Measurements from ENCODE around the gene TBC1D22A. TPM values are rescaled to one million over a fixed set of nuclear protein-coding genes. Genes with fewer than 3 reads are reported as not detected.

Gene TBC1D22A
- polyA plus RNA-seq, 1 of the 3 experiments (the other 2 are of a cell fraction) = 16.5 TPM

GRCh38 chr22:46909237-46910030 is 147.0 kb downstream of the TBC1D22A start:
- no peak overlapping the region for H3K4me2 ChIP-seq
- no peak overlapping the region for H2AFZ ChIP-seq (ENCODE audit: low read depth)
- H3K27me3 ChIP-seq (ENCODE audit: insufficient read depth) = no peaks in the 10 kb centered on the region
- H3K36me3 ChIP-seq (replicated peaks in 1 of 2; ENCODE audit: control insufficient read depth in 1 of 2, insufficient read depth in 2 of 2, low read length in 1 of 2) = peaks cover 0 to 5% of the 10 kb centered on the region in 2 experiments
- H3K9me2 ChIP-seq = no peaks in the 10 kb centered on the region
- no peak for DNase-seq
- TF ChIP-seq MEF2A (IDR thresholded peaks at IDR 0.05; ENCODE audit: borderline replicate concordance, low read depth) (no peak), EP300 (IDR thresholded peaks at IDR 0.05; ENCODE audit: borderline replicate concordance in 1 of 2, low read depth in 1 of 2, low read length in 1 of 2) (no peak), CHD2 (IDR thresholded peaks at IDR 0.05; ENCODE audit: low read length, partially characterized antibody) (no peak), FOXM1 (IDR thresholded peaks at IDR 0.05; ENCODE audit: low read depth) (no peak), TAF1 (IDR thresholded peaks at IDR 0.05; ENCODE audit: borderline replicate concordance, low read depth, low read length) (no peak), MXI1 (IDR thresholded peaks at IDR 0.05; ENCODE audit: low read depth, low read length) (no peak), SIN3A (IDR thresholded peaks at IDR 0.05; ENCODE audit: borderline replicate concordance, low read depth, low read length) (no peak), REST (IDR thresholded peaks at IDR 0.05; ENCODE audit: low read depth, low read length) (no peak), RAD21 (IDR thresholded peaks at IDR 0.05; ENCODE audit: low read length) (no peak), SMC3 (IDR thresholded peaks at IDR 0.05; ENCODE audit: low read depth, low read length) (no peak), RFX5 (IDR thresholded peaks at IDR 0.05; ENCODE audit: low read length) (no peak), FOXJ3 (CRISPR knock-in tag; IDR thresholded peaks at IDR 0.05) (no peak), YY1 (IDR thresholded peaks at IDR 0.05; ENCODE audit: low read depth) (no peak)
- TF ChIP-seq, protein P1, sequence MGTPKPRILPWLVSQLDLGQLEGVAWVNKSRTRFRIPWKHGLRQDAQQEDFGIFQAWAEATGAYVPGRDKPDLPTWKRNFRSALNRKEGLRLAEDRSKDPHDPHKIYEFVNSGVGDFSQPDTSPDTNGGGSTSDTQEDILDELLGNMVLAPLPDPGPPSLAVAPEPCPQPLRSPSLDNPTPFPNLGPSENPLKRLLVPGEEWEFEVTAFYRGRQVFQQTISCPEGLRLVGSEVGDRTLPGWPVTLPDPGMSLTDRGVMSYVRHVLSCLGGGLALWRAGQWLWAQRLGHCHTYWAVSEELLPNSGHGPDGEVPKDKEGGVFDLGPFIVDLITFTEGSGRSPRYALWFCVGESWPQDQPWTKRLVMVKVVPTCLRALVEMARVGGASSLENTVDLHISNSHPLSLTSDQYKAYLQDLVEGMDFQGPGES (IDR thresholded peaks at IDR 0.05; ENCODE audit: low read depth, low read length) = no peak
- no peaks in the 10 kb centered on the region for H3F3A ChIP-seq (replicated peaks; ENCODE audit: insufficient read depth)
- H4K20me1 ChIP-seq (ENCODE audit: insufficient read depth) = no peaks in the 10 kb centered on the region
- POLR2A ChIA-PET = no interaction called here
- no peak overlapping the region for H3K27ac ChIP-seq (ENCODE audit: low read depth in 2 of 2, low read length in 1 of 2)
- H3K9me3 ChIP-seq = no peaks in the 10 kb centered on the region
- no peaks in the 10 kb centered on the region for H3K79me2 ChIP-seq (ENCODE audit: insufficient read depth)
- 97% methylated on average over 18 of the region's 26 CpGs for WGBS (ENCODE audit: low lambda C conversion rate)
- no peaks in the 10 kb centered on the region; a peak in 1 of 4 replicates for H3K4me1 ChIP-seq (ENCODE audit: control insufficient read depth in 1 of 2, insufficient read depth in 2 of 2, low read depth in 1 of 2, low read length in 1 of 2)
- no peak overlapping the region for H3K9ac ChIP-seq
- H3K4me3 ChIP-seq (ENCODE audit: low read depth in 2 of 2, low read length in 1 of 2) = no peak overlapping the region
- CTCF ChIA-PET = interaction anchor here (1.0 kb wide), 1 partner anchor 111 kb away, joined by 4 read pairs; no protein-coding TSS in a partner anchor
